ENCODE measurements around the gene MTAP. TPM values are rescaled to one million over a fixed set of nuclear protein-coding genes. Genes with fewer than 3 reads are reported as not detected.

The MTAP gene
- polyA plus RNA-seq, 3 donors = 7.4 to 11.3 (median 7.8) TPM

DNA sequence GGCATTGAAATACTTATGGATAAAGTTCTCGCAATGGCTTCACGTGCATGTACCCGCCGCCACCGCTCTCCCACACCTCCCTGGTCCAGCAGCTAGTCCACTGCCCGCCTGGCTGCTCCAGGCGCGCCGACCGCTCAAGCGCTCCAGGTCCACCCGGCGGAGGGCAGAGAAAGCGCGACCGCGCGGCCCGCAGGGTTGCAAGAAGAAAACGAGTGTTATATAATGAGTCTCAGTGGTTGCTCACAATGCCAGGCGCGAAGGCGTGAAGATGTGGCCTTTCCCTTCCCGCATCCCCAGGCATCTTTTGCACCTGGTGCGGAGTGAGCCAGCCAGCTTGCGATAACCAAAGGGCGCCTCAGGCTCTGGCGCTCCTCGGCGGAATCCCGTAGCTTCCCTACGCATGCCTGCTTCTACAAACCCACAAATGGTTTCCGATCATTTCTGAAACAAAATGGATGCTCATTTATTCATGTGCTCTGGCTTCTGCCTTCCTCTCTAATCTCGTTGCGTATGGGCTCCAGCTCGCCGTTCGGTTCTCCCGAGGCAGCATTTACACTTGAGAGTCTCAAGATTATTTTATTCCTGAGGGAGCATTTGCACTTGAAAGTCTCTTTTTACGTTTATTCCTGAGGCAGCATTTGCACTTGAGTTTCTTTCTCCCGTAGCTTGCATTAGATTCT, 166.0 kb downstream of the MTAP start:
- Histone ChIP-seq H3K4me1 (ENCODE audit: control insufficient read depth in 1 of 2, insufficient read depth in 2 of 2, low read length in 2 of 2) (peaks cover 32 to 42% of the 10 kb centered on the region in 2 donors), H3K4me2 (replicated peaks; ENCODE audit: extremely low read depth, low read length, poor library complexity, severe bottlenecking) (no peak overlapping the region)
- intact Hi-C loops (cut with micrococcal nuclease) = loop anchor here (5.0 kb wide), 2 partner anchors 39 to 156 kb away; partner anchors contain the start of gene CDKN2B (in 2 of the 2)

More for the DNA sequence above, 166.0 kb downstream of the MTAP start:
- 5% methylated on average over 39 of the region's 41 CpGs for WGBS (ENCODE audit: insufficient coverage)
- no peak overlapping the region for H3K9ac ChIP-seq (ENCODE audit: insufficient read depth, low read length, poor library complexity, severe bottlenecking)
- peaks cover 1 to 76% (median 49%) of the 10 kb centered on the region in 7 donors for H3K9me3 Mint-ChIP-seq
- H3K27me3 Mint-ChIP-seq (ENCODE audit: low read depth in 3 of 3) = peaks cover 95 to 97% (median 95%) of the 10 kb centered on the region in 3 donors
- H3K4me3 ChIP-seq (replicated peaks in 1 of 3; ENCODE audit: low read depth in 2 of 3, low read length in 3 of 3) = no peak overlapping the region
- peaks cover 22 to 29% of the 10 kb centered on the region in 2 donors for H3K36me3 Mint-ChIP-seq
- no peaks in the 10 kb centered on the region for H3K79me2 ChIP-seq (ENCODE audit: insufficient read depth, low read length)
- H3K36me3 ChIP-seq (replicated peaks in 1 of 2; ENCODE audit: control insufficient read depth in 1 of 2, insufficient read depth in 2 of 2, low read length in 2 of 2) = no peaks in the 10 kb centered on the region
- H3K4me1 Mint-ChIP-seq = peaks cover 57% of the 10 kb centered on the region
- no peak overlapping the region for H2AFZ ChIP-seq (ENCODE audit: insufficient read depth, low read depth, low read length, poor library complexity, severe bottlenecking)
- no peak overlapping the region for H3K27ac ChIP-seq (ENCODE audit: low read depth in 1 of 2, low read length in 2 of 2)
- H3K27me3 ChIP-seq (ENCODE audit: control insufficient read depth in 2 of 2, insufficient read depth in 2 of 2, low read length in 2 of 2) = peaks cover 93 to 100% of the 10 kb centered on the region in 2 donors
- H3K9me3 ChIP-seq (replicated peaks in 1 of 2; ENCODE audit: control insufficient read depth in 1 of 2, insufficient read depth in 1 of 2, low read length in 2 of 2) = peaks cover 19 to 66% of the 10 kb centered on the region in 2 donors
- TF ChIP-seq, protein P1, sequence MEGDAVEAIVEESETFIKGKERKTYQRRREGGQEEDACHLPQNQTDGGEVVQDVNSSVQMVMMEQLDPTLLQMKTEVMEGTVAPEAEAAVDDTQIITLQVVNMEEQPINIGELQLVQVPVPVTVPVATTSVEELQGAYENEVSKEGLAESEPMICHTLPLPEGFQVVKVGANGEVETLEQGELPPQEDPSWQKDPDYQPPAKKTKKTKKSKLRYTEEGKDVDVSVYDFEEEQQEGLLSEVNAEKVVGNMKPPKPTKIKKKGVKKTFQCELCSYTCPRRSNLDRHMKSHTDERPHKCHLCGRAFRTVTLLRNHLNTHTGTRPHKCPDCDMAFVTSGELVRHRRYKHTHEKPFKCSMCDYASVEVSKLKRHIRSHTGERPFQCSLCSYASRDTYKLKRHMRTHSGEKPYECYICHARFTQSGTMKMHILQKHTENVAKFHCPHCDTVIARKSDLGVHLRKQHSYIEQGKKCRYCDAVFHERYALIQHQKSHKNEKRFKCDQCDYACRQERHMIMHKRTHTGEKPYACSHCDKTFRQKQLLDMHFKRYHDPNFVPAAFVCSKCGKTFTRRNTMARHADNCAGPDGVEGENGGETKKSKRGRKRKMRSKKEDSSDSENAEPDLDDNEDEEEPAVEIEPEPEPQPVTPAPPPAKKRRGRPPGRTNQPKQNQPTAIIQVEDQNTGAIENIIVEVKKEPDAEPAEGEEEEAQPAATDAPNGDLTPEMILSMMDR (IDR thresholded peaks at IDR 0.05) = no peak
- H3K27ac Mint-ChIP-seq = no peak overlapping the region
- H4K20me1 ChIP-seq (ENCODE audit: insufficient read depth, low read length) = no peaks in the 10 kb centered on the region
- DNase-seq = no peak
- peak overlapping the region in 1 of 2 donors; percentile 69 for H3K4me3 Mint-ChIP-seq
